Renal pelvis (tissue), 4 donors: ENCODE measurements around the gene AATK. TPM values are rescaled to one million over a fixed set of nuclear protein-coding genes. Genes with fewer than 3 reads are reported as not detected.
"Not testable (repeated sequence)": the region's sequence is repeated elsewhere in the genome, so short reads cannot be mapped to it uniquely, and the experiment has no call there.

ENCODE experiments used
- DNase-seq: peaks from one replicate; pipeline ENCODE4 v3.0.0-alpha.2; 2013
- polyA plus RNA-seq, 3 donors: library from polyadenylated mRNA; unstranded; fragments of 120-200 nt; gene quantifications; one replicate each; pipeline ENCODE4 v1.2.1, GENCODE V29; 2013; ENCODE audit not compliant: insufficient read length in 3 of 3

AATK gene
- polyA plus RNA-seq, 3 donors, result 5.2 to 6.0 (median 5.8) TPM

- no peak for DNase-seq
These were observed 4.5 kb downstream of the AATK start for GRCh38 chr17:81161536-81161935.

GRCh38 chr17:81160747-81161453 lies 5.1 kb downstream of the AATK start:
- no peak for DNase-seq

GRCh38 chr17:81160306-81160705 lies 5.7 kb downstream of the AATK start:
- no peak for DNase-seq

- no peak for DNase-seq
These were observed 6.3 kb downstream of the AATK start for GRCh38 chr17:81159611-81160265.

- no peak for DNase-seq
These were observed 7.1 kb downstream of the AATK start for GRCh38 chr17:81158688-81159590.

- no peak for DNase-seq
These were observed 8.0 kb downstream of the AATK start for GRCh38 chr17:81157848-81158687.

GRCh38 chr17:81156866-81157805 lies 8.9 kb downstream of the AATK start:
- DNase-seq, result no peak

GRCh38 chr17:81154961-81155360 lies 11.1 kb downstream of the AATK start:
- no peak for DNase-seq

- DNase-seq, result not testable (repeated sequence)
These were observed 12.0 kb downstream of the AATK start for GRCh38 chr17:81154016-81154415.

- no peak for DNase-seq
These were observed 12.6 kb downstream of the AATK start for GRCh38 chr17:81153340-81153803.

- DNase-seq, result no peak
These were observed 13.7 kb downstream of the AATK start for GRCh38 chr17:81152288-81152828.

- DNase-seq, result no peak
These were observed 14.7 kb downstream of the AATK start for GRCh38 chr17:81151278-81151677.

- no peak for DNase-seq
These were observed 15.5 kb downstream of the AATK start for GRCh38 chr17:81150377-81151077.

- DNase-seq, result no peak
These were observed 17.0 kb downstream of the AATK start for GRCh38 chr17:81148986-81149533.

- DNase-seq, result no peak
These were observed 17.4 kb downstream of the AATK start for GRCh38 chr17:81148571-81148970.

- DNase-seq, result no peak
These were observed 18.3 kb downstream of the AATK start for GRCh38 chr17:81147701-81148100.

GRCh38 chr17:81146208-81146607 lies 19.8 kb downstream of the AATK start:
- DNase-seq, result not testable (repeated sequence)

GRCh38 chr17:81144423-81144781 lies 21.6 kb downstream of the AATK start:
- no peak for DNase-seq
